ENCODE results near the gene TACO1. TPM values are rescaled to one million over a fixed set of nuclear protein-coding genes. Genes with fewer than 3 reads are reported as not detected.
A peak's percentile ranks its signal among the peaks of the same experiment; 100 is the strongest.

The TACO1 gene
- total RNA-seq, 4 donors from 2014 or later: 28.7 to 37.4 (median 30.6) TPM

- H3K27ac ChIP-seq: no peak overlapping the region
- DNase-seq (no peak), ATAC-seq (no peak)
- H3K27me3 ChIP-seq: no peaks in the 10 kb centered on the region
- TF ChIP-seq POLR2A (IDR thresholded peaks at IDR 0.05): no peak
- no peak for TF ChIP-seq CTCF (IDR thresholded peaks at IDR 0.05 in 4 of 5, conservative IDR thresholded peaks at IDR 0.05 in 1 of 5)
- intact Hi-C loops (cut with DNase I; ENCODE audit: low total_unique reads) (no loop called here), in situ Hi-C loops (cut with MboI; ENCODE audit: low sequenced_read_pairs in 4 of 4) (no loop called here)
- no peaks in the 10 kb centered on the region for H3K9me3 ChIP-seq
- peaks cover 3 to 4% of the 10 kb centered on the region in 2 donors for H3K4me1 ChIP-seq
- H3K4me3 ChIP-seq: no peak overlapping the region
- H3K36me3 ChIP-seq: no peaks in the 10 kb centered on the region
These were observed 33.5 kb upstream of the TACO1 start for GRCh38 chr17:63567229-63567628.

GRCh38 chr17:63568563-63568962 is 32.1 kb upstream of the TACO1 start:
- intact Hi-C loops (cut with DNase I; ENCODE audit: low total_unique reads) (no loop called here), in situ Hi-C loops (cut with MboI; ENCODE audit: low sequenced_read_pairs in 4 of 4) (no loop called here)

GRCh38 chr17:63571632-63572310 is 28.9 kb upstream of the TACO1 start:
- in situ Hi-C loops (cut with MboI; ENCODE audit: low sequenced_read_pairs in 4 of 4) (no loop called here), intact Hi-C loops (cut with DNase I; ENCODE audit: low total_unique reads) (no loop called here)
- H3K36me3 ChIP-seq: no peaks in the 10 kb centered on the region
- DNase-seq: no peak
- H3K4me3 ChIP-seq: no peak overlapping the region
- peaks cover 0 to 4% of the 10 kb centered on the region in 2 donors for H3K4me1 ChIP-seq
- H3K9me3 ChIP-seq: no peaks in the 10 kb centered on the region
- no peak overlapping the region for H3K27ac ChIP-seq
- TF ChIP-seq CTCF (IDR thresholded peaks at IDR 0.05 in 4 of 5, conservative IDR thresholded peaks at IDR 0.05 in 1 of 5) (no peak), POLR2A (IDR thresholded peaks at IDR 0.05) (no peak)
- peak in 1 of 2 donors; percentile 33 for ATAC-seq
- H3K27me3 ChIP-seq: no peaks in the 10 kb centered on the region

More at GRCh38 chr17:63568563-63568962, 32.1 kb upstream of the TACO1 start:
- Histone ChIP-seq H3K4me1 (peaks cover 0 to 4% of the 10 kb centered on the region in 2 donors), H3K36me3 (no peaks in the 10 kb centered on the region), H3K9me3 (no peaks in the 10 kb centered on the region), H3K27ac (no peak overlapping the region), H3K4me3 (no peak overlapping the region), H3K27me3 (no peaks in the 10 kb centered on the region)
- ATAC-seq (no peak), DNase-seq (no peak)
- TF ChIP-seq POLR2A (IDR thresholded peaks at IDR 0.05) (no peak), CTCF (IDR thresholded peaks at IDR 0.05 in 4 of 5, conservative IDR thresholded peaks at IDR 0.05 in 1 of 5) (no peak)

GRCh38 chr17:63573634-63574033 is 27.1 kb upstream of the TACO1 start:
- Histone ChIP-seq H3K27ac (no peak overlapping the region), H3K27me3 (no peaks in the 10 kb centered on the region), H3K4me1 (peaks cover 0 to 4% of the 10 kb centered on the region in 2 donors), H3K4me3 (no peak overlapping the region), H3K9me3 (no peaks in the 10 kb centered on the region), H3K36me3 (no peaks in the 10 kb centered on the region)
- DNase-seq (no peak), ATAC-seq (no peak)
- intact Hi-C loops (cut with DNase I; ENCODE audit: low total_unique reads): no loop called here
- TF ChIP-seq POLR2A (IDR thresholded peaks at IDR 0.05): no peak
- TF ChIP-seq CTCF (IDR thresholded peaks at IDR 0.05 in 4 of 5, conservative IDR thresholded peaks at IDR 0.05 in 1 of 5): peak in 1 of 5 experiments; percentile 7
- in situ Hi-C loops (cut with MboI; ENCODE audit: low sequenced_read_pairs in 4 of 4): no loop called here
